BLaER1 (cell line): ENCODE results near the gene ZNF184.

Source experiments
- H3K27ac ChIP-seq: shearing (Covaris generic); formaldehyde crosslinking; 2 replicates; pipeline ENCODE4 v1.8.1; 2022
- H3K27me3 ChIP-seq: shearing (Covaris generic); formaldehyde crosslinking; 2 replicates; pipeline ENCODE4 v1.8.1; 2022
- H3K36me3 ChIP-seq: shearing (Covaris generic); formaldehyde crosslinking; 2 replicates; pipeline ENCODE4 v1.8.1; 2022
- H3K4me1 ChIP-seq: shearing (Covaris generic); formaldehyde crosslinking; 2 replicates; pipeline ENCODE4 v1.8.1; 2022
- H3K4me2 ChIP-seq: shearing (Covaris generic); formaldehyde crosslinking; 2 replicates; pipeline ENCODE4 v1.8.1; 2022
- H3K4me3 ChIP-seq: shearing (Covaris generic); formaldehyde crosslinking; 2 replicates; pipeline ENCODE4 v1.8.1; 2022
- H3K9ac ChIP-seq: shearing (Covaris generic); formaldehyde crosslinking; 2 replicates; pipeline ENCODE4 v1.8.1; 2022
- H3K9me3 ChIP-seq: shearing (Covaris generic); formaldehyde crosslinking; 2 replicates; pipeline ENCODE4 v1.8.1; 2022
- H4K20me1 ChIP-seq: shearing (Covaris generic); formaldehyde crosslinking; 2 replicates; pipeline ENCODE4 v1.8.1; 2022
- Cebpa-rat ChIP-seq: shearing (Covaris generic); IDR thresholded peaks from 2 replicates; pipeline ENCODE4 v1.8.1; 2022

The ZNF184 gene

GRCh38 chr6:27406085-27406484 lies 66.8 kb downstream of the ZNF184 start:
- Histone ChIP-seq H3K9ac (no peak overlapping the region), H4K20me1 (no peaks in the 10 kb centered on the region), H3K4me2 (no peak overlapping the region), H3K27me3 (no peaks in the 10 kb centered on the region), H3K36me3 (peaks cover 13% of the 10 kb centered on the region), H3K4me3 (no peak overlapping the region), H3K9me3 (peaks cover 38% of the 10 kb centered on the region), H3K27ac (no peak overlapping the region), H3K4me1 (peaks cover 6% of the 10 kb centered on the region; the same call in 1 of the 2 replicates)
- TF ChIP-seq Cebpa-rat: no peak

DNA sequence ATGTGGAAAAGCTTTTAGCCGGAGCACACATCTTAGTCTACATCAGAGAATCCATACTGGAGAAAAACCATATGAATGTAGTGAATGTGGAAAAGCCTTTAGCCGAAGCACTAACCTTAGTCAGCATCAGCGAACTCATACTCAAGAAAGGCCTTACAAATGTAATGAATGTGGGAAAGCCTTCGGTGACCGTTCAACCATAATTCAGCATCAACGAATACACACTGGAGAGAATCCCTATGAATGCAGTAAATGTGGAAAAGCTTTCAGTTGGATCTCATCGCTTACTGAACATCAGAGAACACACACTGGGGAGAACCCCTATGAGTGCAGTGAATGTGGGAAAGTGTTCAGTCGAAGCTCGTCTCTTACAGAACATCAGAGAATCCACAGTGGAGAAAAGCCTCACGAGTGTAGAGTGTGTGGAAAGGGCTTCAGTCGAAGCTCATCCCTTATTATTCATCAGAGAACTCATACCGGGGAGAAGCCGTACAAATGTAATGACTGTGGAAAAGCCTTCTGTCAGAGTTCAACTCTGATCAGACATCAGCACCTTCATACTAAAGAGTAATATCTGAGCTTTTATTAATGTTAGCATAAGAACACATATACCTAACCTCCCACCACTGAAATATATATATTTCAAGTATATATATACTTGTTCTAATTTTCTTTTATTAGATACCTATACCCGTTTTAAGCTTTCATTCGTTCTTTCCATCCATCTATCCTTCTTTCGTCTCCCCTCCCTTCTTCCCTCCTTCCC lies 71.8 kb downstream of the ZNF184 start:
- H4K20me1 ChIP-seq: no peaks in the 10 kb centered on the region
- peaks cover 73% of the 10 kb centered on the region for H3K9me3 ChIP-seq
- no peak overlapping the region for H3K4me3 ChIP-seq
- no peaks in the 10 kb centered on the region for H3K27me3 ChIP-seq
- H3K4me1 ChIP-seq: no peaks in the 10 kb centered on the region
- H3K9ac ChIP-seq: no peak overlapping the region
- H3K27ac ChIP-seq: no peak overlapping the region
- H3K36me3 ChIP-seq: peaks cover 51% of the 10 kb centered on the region
- TF ChIP-seq Cebpa-rat: no peak
- no peak overlapping the region for H3K4me2 ChIP-seq
